Spinal cord (tissue), 10 donors: ENCODE results near the gene IBSP. TPM values are rescaled to one million over a fixed set of nuclear protein-coding genes. Genes with fewer than 3 reads are reported as not detected.

Experiments
- DNase-seq, 6 donors: peaks; one replicate each; pipeline versions ENCODE4 v3.0.0 to v3.0.0-alpha.2; 2013 to 2015; ENCODE audit warnings: low spot score in 6 of 6, low read depth in 4 of 6
- H3K27ac ChIP-seq: one replicate; pipeline ENCODE4 v1.5.1; 2013; ENCODE audit warnings: low read depth, low read length, control low read depth
- H3K27me3 ChIP-seq: one replicate; pipeline ENCODE4 v1.6.1; 2013; ENCODE audit warnings: low read length; ENCODE audit not compliant: control insufficient read depth, insufficient read depth
- H3K36me3 ChIP-seq: one replicate; pipeline ENCODE4 v1.6.1; 2013; ENCODE audit warnings: low read length; ENCODE audit not compliant: control insufficient read depth, insufficient read depth
- H3K4me1 ChIP-seq: one replicate; pipeline ENCODE4 v1.6.1; 2013; ENCODE audit warnings: low read length; ENCODE audit not compliant: control insufficient read depth, insufficient read depth
- H3K4me3 ChIP-seq: one replicate; pipeline ENCODE4 v1.5.1; 2013; ENCODE audit warnings: low read depth, low read length, control low read depth
- H3K9me3 ChIP-seq: one replicate; pipeline ENCODE4 v1.6.1; 2013; ENCODE audit warnings: low read length; ENCODE audit not compliant: control insufficient read depth, insufficient read depth
- WGBS: methylation state at CpG from one replicate; pipeline ENCODE4 v1.1.5; 2013; ENCODE audit warnings: missing lambda C conversion rate; ENCODE audit not compliant: insufficient coverage; 5-methylcytosine and 5-hydroxymethylcytosine counted together
- long read RNA-seq, 4 donors: transcript quantifications; one replicate each; lab custom pipeline, GENCODE V29; 2026
- polyA plus RNA-seq, 2 donors: library from polyadenylated mRNA; unstranded; fragments of 120-200 nt; gene quantifications; one replicate each; pipeline ENCODE4 v1.2.1, GENCODE V29; 2013; ENCODE audit not compliant: insufficient read length in 2 of 2
- total RNA-seq, 2 donors: library from RNA; depleted of rRNA in 1 of 2; stranded (reverse); fragments of 120-200 nt in 1 of 2; fragments of >200 nt in 1 of 2; gene quantifications; one replicate each; pipeline versions ENCODE4 v1.2.3 to v1.2.4, GENCODE V29; 2013 to 2014
- donor health status: healthy.

The IBSP gene
- total RNA-seq (1 to 10 TPM; 1.2 to 2.6 TPM), polyA plus RNA-seq (under 1 TPM in 1 of 2 donors, not detected in 1; 0.16 TPM)
- long read RNA-seq, donor 1 = 0 reads
- long read RNA-seq, donor 2 = 0 reads
- long read RNA-seq, donor 3 = 0 reads
- long read RNA-seq, donor 4 = 0 reads

- no peaks in the 10 kb centered on the region for H3K4me1 ChIP-seq
- no peaks in the 10 kb centered on the region for H3K9me3 ChIP-seq
- 59% methylated on average over 2 of the region's 4 CpGs for WGBS
- no peaks in the 10 kb centered on the region for H3K36me3 ChIP-seq
- H3K27me3 ChIP-seq = no peaks in the 10 kb centered on the region
- no peak within 1 kb of the TSS for H3K4me3 ChIP-seq
- peak in 1 of 6 donors; percentile 72 for DNase-seq
- no peak within 1 kb of the TSS for H3K27ac ChIP-seq
Measured at GRCh38 chr4:87799301-87800113, at the start of gene IBSP. Gene IBSP (plus strand): TSS chr4:87799554. CDS start chr4:87802362, 2,808 bp downstream.

- Histone ChIP-seq H3K36me3 (no peaks in the 10 kb centered on the region), H3K4me3 (no peak overlapping the region), H3K27ac (no peak overlapping the region), H3K4me1 (no peaks in the 10 kb centered on the region), H3K27me3 (no peaks in the 10 kb centered on the region), H3K9me3 (no peaks in the 10 kb centered on the region)
- 100% methylated on average over 1 of the region's 2 CpGs for WGBS
- no peak for DNase-seq
Measured at GRCh38 chr4:87749883-87750282, 49.5 kb upstream of the IBSP start.

DNA sequence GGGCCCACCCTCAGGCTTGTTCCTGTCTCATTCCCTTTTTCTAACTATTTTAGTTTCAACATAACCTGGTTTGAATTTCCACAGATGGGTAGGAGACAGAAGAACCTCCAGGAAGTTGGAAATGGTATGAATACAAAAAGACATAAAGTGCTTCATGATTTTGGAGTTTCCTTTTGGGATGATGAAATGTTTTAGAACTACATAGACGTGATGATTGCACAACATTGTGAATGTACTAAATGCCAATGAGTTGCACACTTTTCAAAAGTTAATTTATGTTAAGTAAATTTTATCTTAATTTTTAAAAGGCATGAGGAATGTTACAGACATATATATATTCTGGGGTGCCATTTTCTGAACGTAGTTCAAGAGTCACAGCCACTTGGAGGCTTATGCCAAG lies 41.1 kb upstream of the IBSP start:
- Histone ChIP-seq H3K4me3 (no peak overlapping the region), H3K4me1 (no peaks in the 10 kb centered on the region), H3K27ac (no peak overlapping the region), H3K9me3 (no peaks in the 10 kb centered on the region), H3K36me3 (no peaks in the 10 kb centered on the region), H3K27me3 (no peaks in the 10 kb centered on the region)
- no CpG with 5 or more reads among the region's 2 CpGs for WGBS
- DNase-seq = no peak

DNA sequence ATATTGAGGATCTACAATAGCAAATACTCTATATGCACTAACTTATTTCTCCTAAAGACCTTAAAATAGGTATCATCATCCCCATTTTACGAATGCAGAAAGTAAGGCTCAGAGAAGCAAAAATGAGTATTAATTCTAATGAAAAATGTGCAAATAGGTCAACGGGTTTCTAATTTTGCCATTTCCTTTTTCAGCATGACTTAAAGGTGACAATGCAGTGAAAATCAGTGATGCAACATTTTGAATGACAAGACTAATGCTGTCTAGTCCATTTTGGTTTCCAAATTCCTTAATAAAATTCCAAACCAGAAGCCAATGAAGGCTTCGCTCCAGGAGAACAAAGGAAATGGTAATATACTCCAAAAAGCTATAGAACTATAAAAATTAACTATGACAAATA lies 37.0 kb upstream of the IBSP start:
- DNase-seq = no peak
- no peaks in the 10 kb centered on the region for H3K9me3 ChIP-seq
- WGBS = no CpG with 5 or more reads among the region's 3 CpGs
- H3K36me3 ChIP-seq = no peaks in the 10 kb centered on the region
- H3K4me1 ChIP-seq = no peaks in the 10 kb centered on the region
- no peak overlapping the region for H3K4me3 ChIP-seq
- no peaks in the 10 kb centered on the region for H3K27me3 ChIP-seq
- H3K27ac ChIP-seq = no peak overlapping the region

GRCh38 chr4:87781569-87781968 lies 17.8 kb upstream of the IBSP start:
- H3K27ac ChIP-seq = no peak overlapping the region
- no peak overlapping the region for H3K4me3 ChIP-seq
- no peaks in the 10 kb centered on the region for H3K4me1 ChIP-seq
- H3K27me3 ChIP-seq = no peaks in the 10 kb centered on the region
- H3K36me3 ChIP-seq = no peaks in the 10 kb centered on the region
- WGBS = no CpG with 5 or more reads among the region's 2 CpGs
- no peak for DNase-seq
- H3K9me3 ChIP-seq = no peaks in the 10 kb centered on the region

GRCh38 chr4:87783781-87784180 lies 15.6 kb upstream of the IBSP start:
- Histone ChIP-seq H3K4me1 (no peaks in the 10 kb centered on the region), H3K9me3 (no peaks in the 10 kb centered on the region), H3K36me3 (no peaks in the 10 kb centered on the region), H3K4me3 (no peak overlapping the region), H3K27me3 (no peaks in the 10 kb centered on the region), H3K27ac (no peak overlapping the region)
- no peak for DNase-seq
- WGBS = no CpG with 5 or more reads among the region's 2 CpGs

DNA sequence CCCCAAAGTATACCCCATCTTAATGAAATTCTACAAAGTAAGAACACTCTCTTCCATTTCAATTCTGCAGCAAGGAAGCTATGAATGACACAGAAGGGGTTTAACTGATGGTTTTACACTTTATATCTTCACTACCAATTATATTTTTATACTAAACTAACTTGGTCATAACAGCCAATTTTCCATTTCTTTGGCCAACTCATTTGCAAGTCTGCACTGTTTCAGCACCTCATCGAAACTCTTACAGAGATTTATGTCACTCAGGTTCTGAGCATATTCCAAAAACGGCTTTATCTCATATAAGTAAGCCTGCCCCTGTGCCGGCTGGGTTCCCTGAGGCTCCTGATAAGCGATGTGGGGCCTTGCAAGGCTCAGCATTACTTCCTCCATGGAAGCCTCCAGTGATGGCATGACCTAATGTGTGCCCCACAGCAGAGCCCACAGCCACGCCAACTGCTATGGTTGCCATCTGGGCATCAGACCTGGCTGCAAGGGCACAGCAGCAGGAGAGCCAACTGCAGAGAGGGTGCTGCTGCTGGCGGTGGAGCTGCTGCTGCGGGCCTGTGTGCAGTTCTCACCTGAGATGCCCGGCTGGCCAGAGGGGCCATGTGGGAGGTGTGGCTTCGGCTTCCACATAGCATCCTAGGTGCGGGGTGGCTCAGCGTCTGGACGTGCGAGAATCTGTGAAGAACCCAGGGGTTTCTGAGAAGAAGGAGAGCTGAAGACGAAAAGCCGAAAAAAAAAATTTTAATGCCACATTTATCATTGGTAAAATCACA lies 13.4 kb upstream of the IBSP start:
- no peaks in the 10 kb centered on the region for H3K4me1 ChIP-seq
- peak in 1 of 6 donors; percentile 21 for DNase-seq
- no peak overlapping the region for H3K27ac ChIP-seq
- 92% methylated on average over 13 of the region's 15 CpGs for WGBS
- H3K4me3 ChIP-seq = no peak overlapping the region
- no peaks in the 10 kb centered on the region for H3K36me3 ChIP-seq
- no peaks in the 10 kb centered on the region for H3K9me3 ChIP-seq
- H3K27me3 ChIP-seq = no peaks in the 10 kb centered on the region

DNA sequence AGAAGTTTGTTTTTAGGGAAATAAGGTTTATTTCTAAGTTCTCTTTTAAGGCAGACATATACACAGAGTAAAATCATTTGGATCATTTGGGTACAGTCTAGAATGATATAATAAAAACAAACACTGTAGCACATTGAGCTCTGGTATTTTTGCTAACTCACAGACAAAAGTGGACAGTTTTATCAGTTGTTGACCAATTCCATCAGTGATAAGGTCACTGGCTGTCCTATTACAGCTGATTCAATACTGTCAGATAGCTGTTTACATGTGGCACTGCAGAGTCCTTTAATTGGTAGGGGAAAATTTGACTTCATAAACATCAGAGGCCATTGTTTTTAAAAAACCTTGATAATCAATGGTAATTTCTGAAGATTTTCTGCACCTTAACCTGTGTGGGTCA lies 3.5 kb downstream of the IBSP start:
- Histone ChIP-seq H3K27ac (no peak overlapping the region), H3K27me3 (no peaks in the 10 kb centered on the region), H3K36me3 (no peaks in the 10 kb centered on the region), H3K9me3 (no peaks in the 10 kb centered on the region), H3K4me3 (no peak overlapping the region), H3K4me1 (no peaks in the 10 kb centered on the region)
- DNase-seq = no peak

DNA sequence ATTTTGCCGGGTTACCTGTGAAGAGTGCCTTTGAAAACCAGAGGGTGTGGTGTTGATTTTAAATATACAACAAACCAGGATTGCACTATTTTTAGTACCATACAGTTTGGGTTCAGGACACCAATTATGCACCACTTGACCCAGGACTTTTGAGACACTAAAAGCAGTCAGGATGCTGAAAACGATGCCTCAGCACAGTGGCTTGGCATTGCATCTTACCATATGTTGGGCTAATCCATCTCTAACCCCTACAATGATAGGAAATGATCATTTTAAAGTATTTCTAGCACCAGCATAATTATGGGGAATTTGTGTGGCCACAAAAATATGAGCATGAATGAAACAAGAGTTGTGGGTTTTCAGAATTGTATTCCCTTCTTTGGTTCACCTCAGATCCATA lies 4.1 kb downstream of the IBSP start:
- no peak overlapping the region for H3K4me3 ChIP-seq
- no peaks in the 10 kb centered on the region for H3K27me3 ChIP-seq
- H3K4me1 ChIP-seq = no peaks in the 10 kb centered on the region
- H3K27ac ChIP-seq = no peak overlapping the region
- no peak for DNase-seq
- H3K36me3 ChIP-seq = no peaks in the 10 kb centered on the region
- H3K9me3 ChIP-seq = no peaks in the 10 kb centered on the region
- WGBS = no CpG with 5 or more reads among the region's 2 CpGs
